GM19455 (cell line): ENCODE data around the gene CS.

ENCODE experiments used
- ATAC-seq: cut with Tn5 transposase; IDR thresholded peaks from one replicate; pipeline ENCODE4 v1.9.1; 2021; ENCODE audit not compliant: unreplicated experiment

The CS gene

DNA sequence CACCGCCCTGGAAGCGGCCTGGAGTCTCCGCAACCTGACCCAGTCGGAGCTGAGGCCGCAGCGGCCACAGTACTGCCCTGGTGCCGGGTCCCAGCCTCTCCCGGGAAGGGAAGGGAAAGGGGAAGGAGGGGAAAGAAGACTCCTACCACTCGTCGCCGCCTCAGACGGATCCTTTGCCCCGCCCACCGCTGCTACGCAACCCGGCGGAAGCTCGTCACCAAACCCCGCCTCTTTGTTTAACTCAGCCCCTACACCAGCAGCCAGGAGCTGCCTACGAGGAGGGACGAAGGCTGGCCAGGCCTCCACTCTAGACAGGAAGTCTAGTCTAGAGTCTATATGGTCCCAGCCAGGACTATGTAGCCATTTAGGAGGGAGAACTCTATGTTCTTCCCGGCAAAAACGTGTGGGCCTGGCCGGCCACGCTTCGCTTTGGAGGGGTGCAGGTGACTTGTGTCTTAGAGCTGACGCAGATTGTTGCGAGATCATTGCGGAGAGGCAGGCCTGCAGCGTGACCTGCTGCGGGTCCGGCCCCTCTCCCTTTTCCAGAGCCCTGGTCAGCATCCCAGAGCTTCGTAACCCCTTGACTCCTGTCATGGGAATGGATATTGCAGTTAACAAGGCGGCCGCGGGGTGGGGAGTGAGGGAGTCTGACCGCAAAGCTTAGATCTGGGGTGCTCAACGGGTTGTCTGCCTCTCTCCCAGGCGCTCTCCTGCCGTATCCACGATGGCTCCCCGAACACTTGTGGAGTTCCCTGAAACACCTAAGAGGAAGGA is 78.2 kb downstream of the CS start, which contains the start of gene RNF41:
RNF41 (minus strand) TSS at position 166 of the 774 bp plus-strand sequence. CDS start 7,875 bp downstream, outside the sequence.
- ATAC-seq: peak; percentile 78
